Trophoblast cell (in vitro differentiated cells and primary cell): ENCODE data around the gene NCS1.

Experiments
- DNase-seq, 2 donors: peaks; one replicate each; pipeline ENCODE4 v3.0.0-alpha.2; 2016
- H2AFZ ChIP-seq: 2 replicates; pipeline ENCODE4 v1.6.1; 2013; ENCODE audit warnings: low read length, moderate library complexity, mild to moderate bottlenecking; ENCODE audit not compliant: insufficient read depth, poor library complexity
- H2AK5ac ChIP-seq: 2 replicates; pipeline ENCODE4 v1.6.1; 2013; ENCODE audit warnings: mild to moderate bottlenecking, low read length
- H2BK120ac ChIP-seq: 2 replicates; pipeline ENCODE4 v1.6.1; 2013; ENCODE audit warnings: low read length, mild to moderate bottlenecking, moderate library complexity; ENCODE audit not compliant: insufficient read depth, poor library complexity
- H2BK12ac ChIP-seq: 2 replicates; pipeline ENCODE4 v1.6.1; 2013; ENCODE audit warnings: mild to moderate bottlenecking, low read length, moderate library complexity
- H2BK5ac ChIP-seq: 2 replicates; pipeline ENCODE4 v1.6.1; 2013; ENCODE audit warnings: low read length, low read depth, moderate library complexity, mild to moderate bottlenecking; ENCODE audit not compliant: poor library complexity
- H3K14ac ChIP-seq: 2 replicates; pipeline ENCODE4 v1.6.1; 2013; ENCODE audit warnings: mild to moderate bottlenecking, low read length
- H3K18ac ChIP-seq: 2 replicates; pipeline ENCODE4 v1.6.1; 2013; ENCODE audit warnings: mild to moderate bottlenecking, low read length
- H3K23ac ChIP-seq: 2 replicates; pipeline ENCODE4 v1.6.1; 2013; ENCODE audit warnings: low read length
- H3K27ac ChIP-seq: 2 replicates; pipeline ENCODE4 v1.5.1; 2013; ENCODE audit warnings: low read depth, mild to moderate bottlenecking, inconsistent platforms, low read length, moderate library complexity
- H3K27me3 ChIP-seq: 2 replicates; pipeline ENCODE4 v1.6.1; 2013; ENCODE audit warnings: inconsistent platforms, mild to moderate bottlenecking, low read length, moderate library complexity; ENCODE audit not compliant: insufficient read depth
- H3K36me3 ChIP-seq, 2 experiments: 1 replicate in 1 of 2; 2 replicates in 1 of 2; pipeline ENCODE4 v1.6.1; 2013; ENCODE audit warnings: low read length in 2 of 2, mild to moderate bottlenecking in 2 of 2, moderate library complexity in 1 of 2; ENCODE audit not compliant: insufficient read depth in 2 of 2, control insufficient read depth in 1 of 2
- H3K4ac ChIP-seq: 2 replicates; pipeline ENCODE4 v1.6.1; 2013; ENCODE audit warnings: low read depth, mild to moderate bottlenecking, low read length, moderate library complexity
- H3K4me1 ChIP-seq, 2 experiments: 1 replicate in 1 of 2; 2 replicates in 1 of 2; pipeline ENCODE4 v1.6.1; 2013; ENCODE audit warnings: low read length in 2 of 2, mild to moderate bottlenecking in 2 of 2, moderate library complexity in 1 of 2; ENCODE audit not compliant: insufficient read depth in 2 of 2, control insufficient read depth in 1 of 2
- H3K4me2 ChIP-seq: 2 replicates; pipeline ENCODE4 v1.6.1; 2013; ENCODE audit warnings: inconsistent platforms, mild to moderate bottlenecking, low read length, moderate library complexity
- H3K4me3 ChIP-seq: 2 replicates; pipeline ENCODE4 v1.5.1; 2013; ENCODE audit warnings: mild to moderate bottlenecking, low read depth, low read length, inconsistent platforms
- H3K79me1 ChIP-seq: one replicate; pipeline ENCODE4 v1.6.1; 2013; ENCODE audit warnings: low read length
- H3K79me2 ChIP-seq: 2 replicates; pipeline ENCODE4 v1.6.1; 2013; ENCODE audit warnings: low read length, mild to moderate bottlenecking; ENCODE audit not compliant: control insufficient read depth, insufficient read depth, poor library complexity
- H3K9ac ChIP-seq: 2 replicates; pipeline ENCODE4 v1.6.1; 2013; ENCODE audit warnings: mild to moderate bottlenecking, low read length
- H3K9me3 ChIP-seq: 2 replicates; pipeline ENCODE4 v1.6.1; 2013; ENCODE audit warnings: low read depth, mild to moderate bottlenecking, control low read depth, inconsistent platforms, low read length; ENCODE audit not compliant: insufficient read depth
- H4K12ac ChIP-seq: 2 replicates; pipeline ENCODE4 v1.6.1; 2013; ENCODE audit warnings: low read depth, mild to moderate bottlenecking, low read length, moderate library complexity
- H4K8ac ChIP-seq: 2 replicates; pipeline ENCODE4 v1.6.1; 2013; ENCODE audit warnings: low read depth, mild to moderate bottlenecking, low read length, moderate library complexity
- H4K91ac ChIP-seq: one replicate; pipeline ENCODE4 v1.6.1; 2013; ENCODE audit warnings: low read depth, mild to moderate bottlenecking, low read length, moderate library complexity
- WGBS: extraction: QIAGEN DNeasy Blood & Tissue Kit; methylation state at CpG from one replicate; pipeline ENCODE4 v1.1.7; 2013; ENCODE audit warnings: missing lambda C conversion rate; ENCODE audit not compliant: insufficient read length, insufficient coverage; ENCODE audit errors: extremely low coverage; 5-methylcytosine and 5-hydroxymethylcytosine counted together

NCS1 gene

GRCh38 chr9:130128251-130128650 is 44.0 kb upstream of the NCS1 start:
- Histone ChIP-seq H3K23ac (no peak overlapping the region), H2BK5ac (peak overlapping the region; percentile 26), H2BK12ac (peak overlapping the region; percentile 1), H3K36me3 (peaks cover 17 to 26% of the 10 kb centered on the region in 2 experiments), H3K18ac (no peak overlapping the region), H3K14ac (no peak overlapping the region), H3K4me2 (no peak overlapping the region), H3K4ac (no peak overlapping the region), H3K4me1 (peaks cover 8 to 9% of the 10 kb centered on the region in 2 experiments), H3K79me1 (peaks cover 5% of the 10 kb centered on the region), H2BK120ac (no peak overlapping the region), H2AFZ (no peak overlapping the region), H4K91ac (no peak overlapping the region), H3K27ac (peak overlapping the region; percentile 72), H3K9me3 (no peaks in the 10 kb centered on the region), H2AK5ac (no peak overlapping the region), H3K9ac (no peak overlapping the region), H4K8ac (no peak overlapping the region), H3K4me3 (no peak overlapping the region), H4K12ac (no peak overlapping the region), H3K27me3 (no peaks in the 10 kb centered on the region), H3K79me2 (no peaks in the 10 kb centered on the region)
- WGBS: no CpG with 5 or more reads among the region's 6 CpGs
- DNase-seq: peak in 1 of 2 donors; percentile 17

- Histone ChIP-seq H3K4me3 (no peak overlapping the region), H3K36me3 (peaks cover 17 to 24% of the 10 kb centered on the region in 2 experiments), H3K9me3 (no peaks in the 10 kb centered on the region), H3K27ac (peak overlapping the region; percentile 74), H3K18ac (no peak overlapping the region), H2AFZ (no peak overlapping the region), H2BK12ac (no peak overlapping the region), H3K79me2 (no peaks in the 10 kb centered on the region), H4K91ac (no peak overlapping the region), H3K23ac (no peak overlapping the region), H2BK5ac (peak overlapping the region; percentile 26), H3K4ac (no peak overlapping the region), H3K14ac (no peak overlapping the region), H4K8ac (no peak overlapping the region), H3K27me3 (no peaks in the 10 kb centered on the region), H3K4me2 (no peak overlapping the region), H3K4me1 (peaks cover 8 to 9% of the 10 kb centered on the region in 2 experiments), H4K12ac (no peak overlapping the region), H3K9ac (no peak overlapping the region), H2AK5ac (no peak overlapping the region), H2BK120ac (no peak overlapping the region), H3K79me1 (peaks cover 5% of the 10 kb centered on the region)
- no CpG with 5 or more reads among the region's 14 CpGs for WGBS
- peak; percentile 89 to 96 for DNase-seq
These were observed 43.3 kb upstream of the NCS1 start for GRCh38 chr9:130128733-130129431.

GRCh38 chr9:130129432-130130061 is 42.7 kb upstream of the NCS1 start:
- no CpG with 5 or more reads among the region's 22 CpGs for WGBS

GRCh38 chr9:130132746-130133145 is 39.5 kb upstream of the NCS1 start:
- no peak overlapping the region for H3K27ac ChIP-seq
- H2AFZ ChIP-seq: no peak overlapping the region
- no peak overlapping the region for H2BK120ac ChIP-seq
- no peaks in the 10 kb centered on the region for H3K27me3 ChIP-seq
- H3K36me3 ChIP-seq: peaks cover 19 to 30% of the 10 kb centered on the region in 2 experiments
- peaks cover 5% of the 10 kb centered on the region for H3K79me1 ChIP-seq
- no peak overlapping the region for H3K9ac ChIP-seq
- no peaks in the 10 kb centered on the region for H3K9me3 ChIP-seq
- no peak overlapping the region for H3K18ac ChIP-seq
- H3K4me2 ChIP-seq: no peak overlapping the region
- no peak overlapping the region for H2AK5ac ChIP-seq
- H3K4ac ChIP-seq: no peak overlapping the region
- whole genome bisulfite sequencing: no CpG with 5 or more reads among the region's 7 CpGs
- DNase-seq: no peak
- H2BK5ac ChIP-seq: no peak overlapping the region
- no peak overlapping the region for H4K8ac ChIP-seq
- no peak overlapping the region for H3K14ac ChIP-seq
- no peak overlapping the region for H4K12ac ChIP-seq
- H3K4me1 ChIP-seq: peaks cover 12 to 14% of the 10 kb centered on the region in 2 experiments
- H4K91ac ChIP-seq: no peak overlapping the region
- H3K23ac ChIP-seq: no peak overlapping the region
- H3K4me3 ChIP-seq: no peak overlapping the region
- H2BK12ac ChIP-seq: no peak overlapping the region
- no peaks in the 10 kb centered on the region for H3K79me2 ChIP-seq

More at GRCh38 chr9:130129432-130130061, 42.7 kb upstream of the NCS1 start:
- peak overlapping the region; percentile 60 for H2BK120ac ChIP-seq
- H3K79me1 ChIP-seq: peaks cover 5% of the 10 kb centered on the region
- H3K36me3 ChIP-seq: peaks cover 17 to 24% of the 10 kb centered on the region in 2 experiments
- no peaks in the 10 kb centered on the region for H3K79me2 ChIP-seq
- H3K4ac ChIP-seq: no peak overlapping the region
- H3K14ac ChIP-seq: peak overlapping the region; percentile 73
- no peaks in the 10 kb centered on the region for H3K27me3 ChIP-seq
- peak overlapping the region; percentile 9 for H2AK5ac ChIP-seq
- peak overlapping the region; percentile 37 for H3K18ac ChIP-seq
- peak overlapping the region; percentile 66 for H4K91ac ChIP-seq
- peak overlapping the region; percentile 74 for H3K27ac ChIP-seq
- H2BK12ac ChIP-seq: peak overlapping the region; percentile 8
- no peak overlapping the region for H3K4me3 ChIP-seq
- no peak overlapping the region for H3K9ac ChIP-seq
- DNase-seq: peak in 1 of 2 donors; percentile 24
- H3K23ac ChIP-seq: no peak overlapping the region
- H3K4me1 ChIP-seq: peaks cover 8 to 9% of the 10 kb centered on the region in 2 experiments
- H4K8ac ChIP-seq: no peak overlapping the region
- no peak overlapping the region for H2AFZ ChIP-seq
- no peak overlapping the region for H4K12ac ChIP-seq
- no peaks in the 10 kb centered on the region for H3K9me3 ChIP-seq
- no peak overlapping the region for H3K4me2 ChIP-seq
- H2BK5ac ChIP-seq: no peak overlapping the region
